MCF 10A (cell line): ENCODE results near the gene ANO2. TPM values are rescaled to one million over a fixed set of nuclear protein-coding genes. Genes with fewer than 3 reads are reported as not detected.

ENCODE experiments used
- BruUV-seq: library from RNA; stranded (reverse); fragments of 400-500 nt; replicated peaks from 2 replicates; lab custom pipeline; 2021; lab: Mats Ljungman, UMichigan
- CTCF ChIA-PET: fragments of 300-600 bp; sonication (Branson Sonifier 250); formaldehyde crosslinking; extraction: SDS; loops from one replicate; lab custom pipeline; 2021; ENCODE audit warnings: antibody characterized with exemption, inconsistent platforms; lab: Yijun Ruan, JAX
- POLR2A ChIA-PET: fragments of 300-600, 350-650 bp; sonication (Branson Sonifier 250); formaldehyde crosslinking; extraction: SDS; loops from one replicate; lab custom pipeline; 2020; ENCODE audit warnings: antibody characterized with exemption, inconsistent platforms; lab: Yijun Ruan, JAX
- DNase-seq: peaks from one replicate; pipeline ENCODE4 v3.0.0-alpha.2; 2018; ENCODE audit not compliant: unreplicated experiment
- H3K27ac Mint-ChIP-seq: one replicate; pipeline ENCODE4 v1.8.0; 2022; ENCODE audit warnings: mild to moderate bottlenecking, low read depth, mixed read lengths; ENCODE audit not compliant: unreplicated experiment
- H3K27me3 Mint-ChIP-seq: one replicate; pipeline ENCODE4 v1.8.0; 2022; ENCODE audit warnings: mixed read lengths; ENCODE audit not compliant: insufficient read depth, unreplicated experiment
- H3K36me3 Mint-ChIP-seq: one replicate; pipeline ENCODE4 v1.8.0; 2022; ENCODE audit warnings: mild to moderate bottlenecking, moderate library complexity, mixed read lengths; ENCODE audit not compliant: insufficient read depth, unreplicated experiment
- H3K4me1 Mint-ChIP-seq: one replicate; pipeline ENCODE4 v1.8.0; 2022; ENCODE audit warnings: mixed read lengths; ENCODE audit not compliant: insufficient read depth, unreplicated experiment
- H3K4me3 Mint-ChIP-seq: one replicate; pipeline ENCODE4 v1.8.0; 2022; ENCODE audit warnings: mild to moderate bottlenecking, moderate library complexity, mixed read lengths; ENCODE audit not compliant: unreplicated experiment
- H3K9me3 Mint-ChIP-seq: one replicate; pipeline ENCODE4 v1.8.0; 2022; ENCODE audit warnings: mixed read lengths; ENCODE audit not compliant: unreplicated experiment
- intact Hi-C: fragments of 100-400 bp; cut with micrococcal nuclease; formaldehyde crosslinking; loops from 2 replicates; pipeline ENCODE4 v1.14.1; 2022
- total RNA-seq: library from RNA; stranded (reverse); gene quantifications from 2 replicates; pipeline ENCODE4 v1.2.3, GENCODE V29; 2022
- TF ChIP-seq, protein P1 (sequence below): fragments of 200-600 bp; IDR thresholded peaks from one replicate; pipeline ENCODE4 v1.8.0; 2022; ENCODE audit warnings: antibody characterized with exemption, mild to moderate bottlenecking; ENCODE audit not compliant: unreplicated experiment

Gene ANO2
- total RNA-seq, 1 experiment from 2014 or later: not detected

DNA sequence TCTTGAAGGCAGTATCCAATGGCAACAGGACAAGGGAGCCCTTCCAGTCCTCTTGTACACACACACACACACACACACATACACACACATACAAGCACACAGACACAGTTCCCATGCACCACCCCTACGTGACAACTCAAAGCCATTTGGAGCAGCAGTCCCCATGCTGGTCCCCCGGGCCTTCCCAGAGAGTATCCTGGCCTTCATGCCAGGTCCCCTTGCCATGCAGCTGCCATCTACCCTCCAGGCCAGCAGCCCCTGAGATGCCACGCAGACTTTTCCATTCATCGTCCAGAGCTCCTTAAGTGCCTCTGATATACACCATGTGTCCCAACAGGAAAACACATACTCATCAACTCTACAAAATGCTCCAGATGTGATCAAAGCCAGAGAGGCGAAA, 159.5 kb downstream of the ANO2 start:
- H3K4me1 Mint-ChIP-seq: no peaks in the 10 kb centered on the region
- CTCF ChIA-PET: interaction anchor here (0.5 kb wide), 1 partner anchor 11 kb away, joined by 3 read pairs; no protein-coding TSS in a partner anchor
- no peak for DNase-seq
- peaks cover 36% of the 10 kb centered on the region for H3K9me3 Mint-ChIP-seq
- POLR2A ChIA-PET: no interaction called here
- no peaks in the 10 kb centered on the region for H3K36me3 Mint-ChIP-seq
- no peak overlapping the region for H3K27ac Mint-ChIP-seq
- intact Hi-C loops: no loop called here
- H3K4me3 Mint-ChIP-seq: no peak overlapping the region
- BruUV-seq: no TSS peak
- H3K27me3 Mint-ChIP-seq: no peaks in the 10 kb centered on the region
- TF ChIP-seq, protein P1, sequence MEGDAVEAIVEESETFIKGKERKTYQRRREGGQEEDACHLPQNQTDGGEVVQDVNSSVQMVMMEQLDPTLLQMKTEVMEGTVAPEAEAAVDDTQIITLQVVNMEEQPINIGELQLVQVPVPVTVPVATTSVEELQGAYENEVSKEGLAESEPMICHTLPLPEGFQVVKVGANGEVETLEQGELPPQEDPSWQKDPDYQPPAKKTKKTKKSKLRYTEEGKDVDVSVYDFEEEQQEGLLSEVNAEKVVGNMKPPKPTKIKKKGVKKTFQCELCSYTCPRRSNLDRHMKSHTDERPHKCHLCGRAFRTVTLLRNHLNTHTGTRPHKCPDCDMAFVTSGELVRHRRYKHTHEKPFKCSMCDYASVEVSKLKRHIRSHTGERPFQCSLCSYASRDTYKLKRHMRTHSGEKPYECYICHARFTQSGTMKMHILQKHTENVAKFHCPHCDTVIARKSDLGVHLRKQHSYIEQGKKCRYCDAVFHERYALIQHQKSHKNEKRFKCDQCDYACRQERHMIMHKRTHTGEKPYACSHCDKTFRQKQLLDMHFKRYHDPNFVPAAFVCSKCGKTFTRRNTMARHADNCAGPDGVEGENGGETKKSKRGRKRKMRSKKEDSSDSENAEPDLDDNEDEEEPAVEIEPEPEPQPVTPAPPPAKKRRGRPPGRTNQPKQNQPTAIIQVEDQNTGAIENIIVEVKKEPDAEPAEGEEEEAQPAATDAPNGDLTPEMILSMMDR: no peak

- no TSS peak for BruUV-seq
- H3K27me3 Mint-ChIP-seq: no peaks in the 10 kb centered on the region
- no peak for DNase-seq
- no peaks in the 10 kb centered on the region for H3K4me1 Mint-ChIP-seq
- intact Hi-C loops: no loop called here
- CTCF ChIA-PET: no interaction called here
- no peaks in the 10 kb centered on the region for H3K36me3 Mint-ChIP-seq
- POLR2A ChIA-PET: no interaction called here
- H3K9me3 Mint-ChIP-seq: peaks cover 29% of the 10 kb centered on the region
- H3K4me3 Mint-ChIP-seq: no peak overlapping the region
- H3K27ac Mint-ChIP-seq: no peak overlapping the region
- TF ChIP-seq, protein P1: no peak
Measured at GRCh38 chr12:5784462-5785130, 160.5 kb downstream of the ANO2 start.

- ChIA-PET CTCF (no interaction called here), POLR2A (interaction anchor here (0.5 kb wide), 1 partner anchor 317 kb away, joined by 3 read pairs; no protein-coding TSS in a partner anchor)
- H3K36me3 Mint-ChIP-seq: no peaks in the 10 kb centered on the region
- H3K4me1 Mint-ChIP-seq: no peaks in the 10 kb centered on the region
- H3K9me3 Mint-ChIP-seq: peaks cover 36% of the 10 kb centered on the region
- no peak for DNase-seq
- intact Hi-C loops: no loop called here
- no peak overlapping the region for H3K4me3 Mint-ChIP-seq
- H3K27me3 Mint-ChIP-seq: no peaks in the 10 kb centered on the region
- TF ChIP-seq, protein P1: no peak
- H3K27ac Mint-ChIP-seq: no peak overlapping the region
- no TSS peak for BruUV-seq
Measured at GRCh38 chr12:5783289-5783920, 161.7 kb downstream of the ANO2 start.

GRCh38 chr12:5780536-5780935, 164.5 kb downstream of the ANO2 start:
- H3K36me3 Mint-ChIP-seq: no peaks in the 10 kb centered on the region
- H3K9me3 Mint-ChIP-seq: peaks cover 32% of the 10 kb centered on the region
- no peak overlapping the region for H3K27ac Mint-ChIP-seq
- no peak for DNase-seq
- no peaks in the 10 kb centered on the region for H3K4me1 Mint-ChIP-seq
- no peak overlapping the region for H3K4me3 Mint-ChIP-seq
- intact Hi-C loops: no loop called here
- TF ChIP-seq, protein P1: no peak
- ChIA-PET CTCF (interaction anchor here (0.6 kb wide), 1 partner anchor 16 kb away, joined by 3 read pairs; no protein-coding TSS in a partner anchor), POLR2A (no interaction called here)
- H3K27me3 Mint-ChIP-seq: no peaks in the 10 kb centered on the region
- no TSS peak for BruUV-seq
